Fibroblast of mammary gland (primary cell): ENCODE measurements around the gene C1QBP.
"Not testable (repeated sequence)": the region's sequence is repeated elsewhere in the genome, so short reads cannot be mapped to it uniquely, and the experiment has no call there.

Source experiments
- DNase-seq: peaks from one replicate; pipeline ENCODE4 v3.0.0-alpha.2; 2010; ENCODE audit warnings: low read depth
- H3K4me3 ChIP-seq: 2 replicates; pipeline ENCODE4 v1.5.1; 2011; ENCODE audit warnings: low read depth, mild to moderate bottlenecking, low read length, moderate library complexity; ENCODE audit not compliant: control insufficient read depth
- CTCF ChIP-seq: conservative IDR thresholded peaks from 2 replicates; pipeline ENCODE4 v1.5.1; 2011; ENCODE audit warnings: low read depth, low read length, inconsistent platforms; ENCODE audit not compliant: control insufficient read depth, insufficient read depth

C1QBP gene

DNA sequence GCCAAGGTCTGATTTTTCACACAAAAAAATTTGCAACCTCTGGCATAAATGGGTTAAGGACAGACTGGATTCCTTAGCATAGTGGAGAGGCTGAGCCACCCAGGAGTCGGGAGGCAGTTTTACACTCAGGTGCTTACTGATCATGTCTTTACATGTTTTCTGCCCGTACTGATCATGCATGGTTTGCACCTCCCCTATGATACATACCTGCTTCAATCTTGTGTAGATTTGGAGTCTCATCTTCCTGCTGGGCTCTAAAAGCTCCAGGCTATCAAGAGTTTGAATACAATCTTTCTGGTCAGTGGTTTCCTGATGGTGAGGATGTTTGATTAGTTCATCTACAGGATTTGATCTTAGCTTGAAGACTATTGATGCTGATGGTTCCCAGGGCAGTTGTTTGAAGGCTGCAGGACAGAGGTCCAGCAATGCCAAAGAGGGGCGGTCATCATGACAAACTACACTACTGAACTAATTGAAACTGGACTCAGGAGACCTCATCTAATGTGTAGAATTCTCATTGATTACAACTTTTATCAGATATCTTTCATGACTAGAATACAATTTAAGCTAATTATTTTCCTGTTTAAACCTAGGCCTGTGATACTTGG is 6.9 kb downstream of the C1QBP start:
- DNase-seq, result no peak
- no peak for TF ChIP-seq CTCF
- H3K4me3 ChIP-seq, result no peak overlapping the region

GRCh38 chr17:5431234-5431633 is 7.7 kb downstream of the C1QBP start:
- not testable (repeated sequence) for DNase-seq, H3K4me3 ChIP-seq

- DNase-seq, result no peak
- no peak overlapping the region for H3K4me3 ChIP-seq
- no peak for TF ChIP-seq CTCF
These were observed 8.4 kb downstream of the C1QBP start for GRCh38 chr17:5430413-5430999.

DNA sequence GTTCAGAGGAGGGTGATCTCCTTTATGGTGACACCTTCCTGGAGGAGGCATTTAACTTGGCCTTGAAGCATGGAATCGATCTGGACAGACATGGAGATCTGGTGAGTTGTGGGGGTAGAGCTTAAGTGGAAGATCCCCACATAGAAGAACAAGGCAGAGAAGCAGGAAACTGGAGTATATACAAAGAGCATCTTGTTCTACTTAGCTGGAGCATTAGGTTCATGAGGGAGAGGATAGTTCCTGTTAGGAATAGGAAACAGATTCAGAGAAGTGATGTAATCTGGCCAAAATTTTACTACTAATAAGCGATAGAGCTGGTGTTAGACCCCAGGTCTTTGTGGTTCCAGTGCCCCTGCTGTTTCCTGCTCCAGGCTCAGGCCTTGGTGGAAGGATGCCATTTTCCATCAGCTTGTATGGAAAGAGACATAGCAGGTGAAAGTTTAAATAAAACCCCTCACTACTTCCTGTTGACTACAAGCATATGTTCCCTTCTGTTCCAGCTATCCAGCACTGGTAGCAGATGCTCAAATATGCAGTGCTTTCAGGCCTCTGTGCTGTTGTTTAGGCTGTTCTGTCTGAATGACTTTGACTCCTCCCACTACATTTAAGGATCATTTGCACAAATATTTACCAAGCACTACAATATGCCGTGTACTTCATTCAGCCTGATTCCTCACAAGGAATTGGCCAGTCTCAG is 9.6 kb downstream of the C1QBP start:
- H3K4me3 ChIP-seq, result no peak overlapping the region
- no peak for TF ChIP-seq CTCF
- DNase-seq, result peak; percentile 6

DNA sequence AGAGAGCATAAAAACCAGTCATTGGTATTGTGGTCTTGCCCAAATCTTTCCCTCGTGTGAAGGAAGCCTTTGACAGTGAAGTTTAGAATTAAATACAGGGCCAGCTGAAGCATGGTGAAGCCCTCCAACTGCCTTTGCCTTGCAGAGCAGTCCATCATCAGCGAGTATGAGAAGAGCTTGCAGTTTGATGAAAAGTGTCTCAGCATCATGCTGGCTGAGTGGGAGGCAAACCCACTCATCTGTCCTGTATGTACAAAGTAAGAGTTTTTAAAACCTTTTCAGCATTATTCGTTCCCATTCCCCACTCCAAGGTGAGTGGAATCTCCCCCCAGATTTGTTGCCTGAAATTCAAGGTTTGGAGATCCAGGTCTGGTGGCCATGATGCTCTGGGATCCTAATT is 13.1 kb downstream of the C1QBP start:
- no peak for DNase-seq
- TF ChIP-seq CTCF, result no peak
- H3K4me3 ChIP-seq, result no peak overlapping the region

DNA sequence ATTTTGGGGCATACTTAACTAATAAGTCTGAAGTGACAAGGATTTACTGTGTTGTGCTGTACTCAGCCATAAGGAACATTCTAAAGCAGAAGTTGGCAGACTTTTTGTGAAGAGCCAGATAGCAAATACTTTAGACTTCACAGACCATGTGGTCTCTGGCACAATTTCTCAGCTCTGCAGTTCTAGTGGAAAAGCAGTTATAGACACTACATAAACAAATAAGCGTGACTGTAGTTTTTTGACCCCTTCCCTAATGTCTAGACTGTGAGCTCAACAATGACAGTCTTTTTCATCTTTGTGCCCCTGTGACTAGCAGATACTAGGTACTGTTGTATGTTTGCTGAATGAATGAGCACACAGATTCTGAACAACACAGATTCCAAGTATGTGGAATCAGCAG is 14.0 kb downstream of the C1QBP start:
- H3K4me3 ChIP-seq, result no peak overlapping the region
- no peak for DNase-seq
- no peak for TF ChIP-seq CTCF

DNA sequence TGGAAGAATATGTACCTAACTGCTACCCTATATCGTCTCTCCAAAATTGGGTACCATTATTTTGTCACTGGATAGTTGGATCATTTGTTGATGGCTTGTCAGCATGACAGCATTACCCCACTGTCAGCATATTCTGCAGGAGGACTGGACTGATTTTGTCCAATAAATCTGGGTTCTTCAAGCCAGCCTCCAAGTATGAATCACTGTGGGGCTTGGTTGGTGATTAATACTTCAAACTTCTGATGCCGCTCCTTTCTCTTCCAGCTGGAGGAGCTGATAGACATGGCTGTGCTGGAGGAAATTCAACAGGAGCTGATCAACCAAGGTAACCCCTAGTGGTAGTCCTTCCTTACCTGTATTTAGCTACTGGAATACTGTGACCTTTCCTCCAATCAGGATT is 16.4 kb downstream of the C1QBP start:
- H3K4me3 ChIP-seq, result no peak overlapping the region
- peak; percentile 81 for DNase-seq

More for the DNA sequence above, 16.4 kb downstream of the C1QBP start:
- peak; percentile 18 for TF ChIP-seq CTCF
